Transverse colon (tissue), 3 donors: ENCODE measurements around the gene PHYHIPL.

Experiments used
- CTCF ChIP-seq, 5 experiments: fragments of 200-600 bp in 3 of 5; fragments of 450-650 bp in 2 of 5; sonication (generic) in 3 of 5; IDR thresholded peaks; 1 replicate in 2 of 5; 2 replicates in 3 of 5; pipeline ENCODE4 v1.5.1; 2016 to 2017; ENCODE audit warnings: antibody characterized with exemption in 5 of 5, inconsistent platforms in 3 of 5, mild to moderate bottlenecking in 2 of 5, moderate library complexity in 1 of 5
- POLR2A ChIP-seq: fragments of 450-650 bp; IDR thresholded peaks from one replicate; pipeline ENCODE4 v1.6.1; 2016; ENCODE audit warnings: antibody characterized with exemption, mild to moderate bottlenecking, moderate library complexity

DNA sequence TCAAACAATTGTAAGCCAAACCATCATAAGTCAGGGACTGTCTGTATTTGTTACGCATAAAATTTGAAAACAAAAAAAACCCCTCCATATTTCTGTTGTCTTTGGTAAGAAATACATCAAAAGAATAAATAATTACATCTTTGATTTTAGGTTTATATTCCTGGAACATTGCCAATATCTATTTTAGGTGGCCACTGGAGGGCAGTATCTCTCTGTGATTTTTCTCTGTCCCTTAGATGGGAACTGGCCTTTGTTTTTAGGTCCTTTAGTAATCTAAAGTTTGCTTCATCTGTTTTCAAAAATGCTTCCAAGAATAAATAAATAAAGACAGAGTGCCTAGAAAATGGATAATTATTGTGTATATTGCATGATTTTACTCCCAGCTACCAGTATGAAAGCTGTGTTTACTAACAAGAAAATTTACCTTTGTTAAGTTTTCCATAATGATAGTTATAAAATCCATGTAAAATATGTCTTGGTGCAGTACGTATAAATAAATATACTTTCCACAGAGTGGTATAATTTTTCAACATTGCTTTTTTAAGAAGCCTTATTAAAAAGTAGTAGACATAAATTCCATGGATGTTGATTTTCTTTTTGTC lies 64.2 kb downstream of the PHYHIPL start:
- peak; percentile 63 to 83 (median 67) for TF ChIP-seq CTCF (IDR thresholded peaks at IDR 0.05)
- no peak for TF ChIP-seq POLR2A
